ENCODE data around the gene COA1. TPM values are rescaled to one million over a fixed set of nuclear protein-coding genes. Genes with fewer than 3 reads are reported as not detected.

COA1 gene
- total RNA-seq, 1 donor from 2014 or later = 93.7 TPM

DNA sequence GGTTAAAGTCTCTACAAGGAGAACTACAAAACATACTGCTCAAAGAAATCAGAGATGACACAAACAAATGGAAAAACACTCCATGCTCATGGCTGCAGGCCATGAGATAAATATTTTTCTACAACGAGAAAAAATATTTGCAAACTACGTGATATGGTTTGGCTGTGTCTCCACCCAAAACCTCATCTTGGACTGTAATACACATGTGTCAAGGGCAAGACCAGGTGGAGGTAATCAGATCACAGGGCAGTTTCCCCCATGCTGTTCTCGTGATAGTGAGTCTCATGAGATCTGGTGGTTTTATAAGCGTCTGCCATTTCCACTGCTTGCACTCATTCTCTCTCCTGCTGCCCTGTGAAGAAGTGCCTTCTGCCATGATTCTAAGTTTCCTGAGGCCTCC lies 57.8 kb downstream of the COA1 start:
- DNase-seq (ENCODE audit: low spot score in 2 of 2, unreplicated experiment in 2 of 2) = no peak
- H3K27ac Mint-ChIP-seq = no peak overlapping the region
- peaks cover 60% of the 10 kb centered on the region for H3K36me3 Mint-ChIP-seq
- H3K27me3 Mint-ChIP-seq (ENCODE audit: low read depth) = no peaks in the 10 kb centered on the region
- H3K4me3 Mint-ChIP-seq = no peak overlapping the region
- peaks cover 61% of the 10 kb centered on the region for H3K9me3 Mint-ChIP-seq
- no peak for TF ChIP-seq CTCF (IDR thresholded peaks at IDR 0.05; ENCODE audit: unreplicated experiment)
- H3K4me1 Mint-ChIP-seq = no peaks in the 10 kb centered on the region

DNA sequence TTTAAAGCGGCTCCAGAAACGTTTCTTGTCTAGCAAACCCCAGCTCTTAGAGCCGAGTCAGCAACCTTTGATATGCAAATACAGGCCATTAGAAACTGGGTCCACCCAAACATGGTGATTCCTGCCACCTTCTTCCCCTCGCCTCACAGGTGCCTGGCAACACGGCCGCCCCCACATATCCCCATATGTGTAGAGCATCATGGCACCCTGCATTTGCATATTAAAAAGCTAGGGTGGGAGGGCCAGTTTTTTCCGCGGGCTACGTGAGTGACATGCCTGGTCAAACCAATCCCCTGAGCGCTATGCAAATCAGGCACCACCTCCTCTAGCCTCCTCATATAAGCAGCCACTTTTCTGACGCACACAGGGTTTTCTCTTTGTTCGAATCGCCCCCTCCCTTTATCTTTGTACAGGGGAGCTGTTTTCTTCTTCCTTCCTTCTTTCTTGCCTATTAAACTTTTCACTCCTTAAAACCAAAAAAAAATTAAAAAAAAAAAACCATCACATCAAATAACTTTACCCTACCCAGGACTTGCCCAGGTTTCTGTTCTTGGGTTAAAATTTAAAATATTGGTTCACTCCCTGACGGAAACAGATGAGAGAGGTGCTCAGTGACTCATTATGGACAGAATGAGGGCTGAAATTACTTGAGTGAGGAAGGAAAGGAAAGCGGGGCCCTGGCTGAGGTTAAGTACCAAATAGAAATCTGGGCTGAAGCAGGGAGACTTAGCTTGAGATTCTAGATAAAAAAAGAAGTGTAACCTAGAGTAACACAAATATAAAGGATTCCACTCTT lies 59.8 kb downstream of the COA1 start:
- Mint-ChIP-seq H3K27me3 (ENCODE audit: low read depth) (no peaks in the 10 kb centered on the region), H3K9me3 (peaks cover 47% of the 10 kb centered on the region), H3K27ac (no peak overlapping the region), H3K4me3 (no peak overlapping the region), H3K36me3 (peaks cover 60% of the 10 kb centered on the region), H3K4me1 (no peaks in the 10 kb centered on the region)
- DNase-seq (ENCODE audit: low spot score in 2 of 2, unreplicated experiment in 2 of 2) = no peak
- TF ChIP-seq CTCF (IDR thresholded peaks at IDR 0.05; ENCODE audit: unreplicated experiment) = no peak

- Mint-ChIP-seq H3K4me3 (no peak overlapping the region), H3K9me3 (peaks cover 36% of the 10 kb centered on the region), H3K27ac (no peak overlapping the region), H3K36me3 (peaks cover 53% of the 10 kb centered on the region), H3K4me1 (no peaks in the 10 kb centered on the region), H3K27me3 (ENCODE audit: low read depth) (no peaks in the 10 kb centered on the region)
- no peak for TF ChIP-seq CTCF (IDR thresholded peaks at IDR 0.05; ENCODE audit: unreplicated experiment)
- DNase-seq (ENCODE audit: low spot score in 2 of 2, unreplicated experiment in 2 of 2) = no peak
These were observed 61.3 kb downstream of the COA1 start for GRCh38 chr7:43668035-43668434.

DNA sequence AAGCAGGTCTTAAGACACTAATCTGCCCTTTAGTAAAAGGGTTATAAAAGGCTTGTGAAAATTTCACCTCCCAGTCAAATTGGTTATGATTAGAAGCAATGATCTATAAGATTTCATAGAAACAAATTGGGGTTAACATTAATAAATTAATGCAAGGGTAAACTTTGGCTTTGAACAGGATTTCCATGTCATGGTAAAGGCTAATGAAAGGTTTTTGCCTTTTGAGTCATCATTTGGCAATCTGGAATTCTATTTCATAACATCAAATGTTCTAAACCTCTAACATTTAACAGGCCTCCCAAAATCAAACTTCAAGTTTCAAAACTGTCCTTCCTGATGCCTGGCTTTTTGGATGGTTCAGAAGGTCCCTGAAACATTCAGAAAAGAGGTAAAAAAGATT lies 62.4 kb downstream of the COA1 start:
- Mint-ChIP-seq H3K36me3 (peaks cover 47% of the 10 kb centered on the region), H3K4me1 (no peaks in the 10 kb centered on the region), H3K27ac (no peak overlapping the region), H3K4me3 (no peak overlapping the region), H3K9me3 (peaks cover 27% of the 10 kb centered on the region), H3K27me3 (ENCODE audit: low read depth) (no peaks in the 10 kb centered on the region)
- no peak for TF ChIP-seq CTCF (IDR thresholded peaks at IDR 0.05; ENCODE audit: unreplicated experiment)
- DNase-seq (ENCODE audit: low spot score in 2 of 2, unreplicated experiment in 2 of 2) = no peak

- Mint-ChIP-seq H3K27ac (no peak overlapping the region), H3K9me3 (peaks cover 18% of the 10 kb centered on the region), H3K4me1 (no peaks in the 10 kb centered on the region), H3K36me3 (peaks cover 41% of the 10 kb centered on the region), H3K4me3 (no peak overlapping the region), H3K27me3 (ENCODE audit: low read depth) (no peaks in the 10 kb centered on the region)
- no peak for TF ChIP-seq CTCF (IDR thresholded peaks at IDR 0.05; ENCODE audit: unreplicated experiment)
- DNase-seq (ENCODE audit: low spot score in 2 of 2, unreplicated experiment in 2 of 2) = no peak
These were observed 64.6 kb downstream of the COA1 start for GRCh38 chr7:43664681-43665080.
